ENCODE measurements around the gene ENC1.

The ENC1 gene

DNA sequence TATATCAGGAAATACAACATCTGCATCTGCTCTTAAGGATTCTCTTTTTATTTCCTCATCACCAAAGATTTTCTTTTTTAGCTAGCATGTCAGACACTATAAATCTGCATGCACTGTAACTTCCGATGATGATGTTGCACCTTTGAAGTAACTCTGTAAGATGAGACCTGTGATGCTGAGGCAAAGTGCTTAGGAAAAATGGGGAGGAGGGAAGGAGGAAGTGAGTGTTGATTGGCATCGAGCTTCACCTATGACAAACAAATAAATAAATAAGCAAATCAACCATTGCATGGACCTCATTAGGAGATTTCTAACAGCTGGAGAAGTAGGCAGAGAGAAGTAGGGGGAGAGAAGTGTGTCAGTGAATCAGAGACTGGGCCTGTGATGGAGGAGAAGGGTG is 52.6 kb downstream of the ENC1 start:
- no peak overlapping the region for H3K27ac ChIP-seq
- H3K4me2 ChIP-seq: no peak overlapping the region
- no peak overlapping the region for H2AFZ ChIP-seq (ENCODE audit: low read depth)
- H3K9ac ChIP-seq: no peak overlapping the region
- H3K4me3 ChIP-seq (IDR thresholded peaks at IDR 0.05; ENCODE audit: insufficient read depth, low read depth, low read length): no peak overlapping the region
- H3K27me3 ChIP-seq (ENCODE audit: insufficient read depth, low read depth): no peaks in the 10 kb centered on the region
- no peaks in the 10 kb centered on the region for H3K79me2 ChIP-seq (ENCODE audit: insufficient read depth, low read depth)
- H3K4me1 ChIP-seq (ENCODE audit: low read depth, poor library complexity, severe bottlenecking): no peaks in the 10 kb centered on the region
- H4K20me1 ChIP-seq (ENCODE audit: insufficient read depth): no peaks in the 10 kb centered on the region
- TF ChIP-seq, protein P1, sequence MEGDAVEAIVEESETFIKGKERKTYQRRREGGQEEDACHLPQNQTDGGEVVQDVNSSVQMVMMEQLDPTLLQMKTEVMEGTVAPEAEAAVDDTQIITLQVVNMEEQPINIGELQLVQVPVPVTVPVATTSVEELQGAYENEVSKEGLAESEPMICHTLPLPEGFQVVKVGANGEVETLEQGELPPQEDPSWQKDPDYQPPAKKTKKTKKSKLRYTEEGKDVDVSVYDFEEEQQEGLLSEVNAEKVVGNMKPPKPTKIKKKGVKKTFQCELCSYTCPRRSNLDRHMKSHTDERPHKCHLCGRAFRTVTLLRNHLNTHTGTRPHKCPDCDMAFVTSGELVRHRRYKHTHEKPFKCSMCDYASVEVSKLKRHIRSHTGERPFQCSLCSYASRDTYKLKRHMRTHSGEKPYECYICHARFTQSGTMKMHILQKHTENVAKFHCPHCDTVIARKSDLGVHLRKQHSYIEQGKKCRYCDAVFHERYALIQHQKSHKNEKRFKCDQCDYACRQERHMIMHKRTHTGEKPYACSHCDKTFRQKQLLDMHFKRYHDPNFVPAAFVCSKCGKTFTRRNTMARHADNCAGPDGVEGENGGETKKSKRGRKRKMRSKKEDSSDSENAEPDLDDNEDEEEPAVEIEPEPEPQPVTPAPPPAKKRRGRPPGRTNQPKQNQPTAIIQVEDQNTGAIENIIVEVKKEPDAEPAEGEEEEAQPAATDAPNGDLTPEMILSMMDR (conservative IDR thresholded peaks at IDR 0.05; ENCODE audit: low read depth, low read length): no peak
- H3K36me3 ChIP-seq (ENCODE audit: insufficient read depth): no peaks in the 10 kb centered on the region

DNA sequence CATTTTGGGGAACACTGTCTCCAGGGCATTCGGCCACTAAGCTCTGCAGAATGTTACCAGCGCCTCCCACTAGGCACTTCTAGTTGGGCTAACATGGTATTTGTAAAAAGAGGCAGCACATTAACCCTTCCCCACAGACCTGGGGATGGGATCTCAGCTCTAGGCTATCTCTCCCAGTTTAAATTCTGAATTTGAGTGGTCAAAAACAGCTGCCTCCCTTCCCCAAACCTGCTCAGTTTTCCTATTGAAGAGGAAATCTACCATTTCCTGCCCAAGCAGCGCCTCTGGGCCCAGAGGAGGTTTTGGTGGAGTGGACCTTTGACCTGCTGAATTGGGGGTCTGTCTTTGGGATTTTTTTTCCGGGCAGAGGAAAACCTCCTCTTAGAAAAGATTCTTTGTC is 53.2 kb downstream of the ENC1 start:
- H3K4me2 ChIP-seq: no peak overlapping the region
- no peak overlapping the region for H2AFZ ChIP-seq (ENCODE audit: low read depth)
- H3K36me3 ChIP-seq (ENCODE audit: insufficient read depth): no peaks in the 10 kb centered on the region
- no peaks in the 10 kb centered on the region for H4K20me1 ChIP-seq (ENCODE audit: insufficient read depth)
- no peaks in the 10 kb centered on the region for H3K79me2 ChIP-seq (ENCODE audit: insufficient read depth, low read depth)
- no peaks in the 10 kb centered on the region for H3K27me3 ChIP-seq (ENCODE audit: insufficient read depth, low read depth)
- H3K4me1 ChIP-seq (ENCODE audit: low read depth, poor library complexity, severe bottlenecking): no peaks in the 10 kb centered on the region
- no peak overlapping the region for H3K4me3 ChIP-seq (IDR thresholded peaks at IDR 0.05; ENCODE audit: insufficient read depth, low read depth, low read length)
- TF ChIP-seq, protein P1 (conservative IDR thresholded peaks at IDR 0.05; ENCODE audit: low read depth, low read length): no peak
- H3K9ac ChIP-seq: no peak overlapping the region
- no peak overlapping the region for H3K27ac ChIP-seq

DNA sequence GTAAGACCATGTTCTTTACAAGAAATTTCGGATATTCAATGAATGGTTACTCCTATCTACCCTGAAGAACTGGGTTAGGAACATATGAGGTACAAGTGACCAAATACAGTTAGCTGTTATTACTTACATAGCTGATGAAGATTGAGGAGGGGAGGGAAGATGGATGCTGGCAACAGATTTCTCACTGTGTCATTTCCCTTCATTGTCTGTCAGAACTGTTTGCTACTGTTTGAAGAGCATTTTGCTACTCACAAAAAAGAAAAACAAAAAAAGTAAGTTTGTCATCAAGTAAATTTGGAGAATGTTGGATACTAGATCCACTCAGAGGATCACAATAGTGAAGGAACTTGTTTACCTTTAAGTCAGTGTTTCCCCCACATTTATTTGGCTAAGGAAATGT is 53.7 kb downstream of the ENC1 start:
- no peaks in the 10 kb centered on the region for H3K27me3 ChIP-seq (ENCODE audit: insufficient read depth, low read depth)
- no peak overlapping the region for H3K4me2 ChIP-seq
- H4K20me1 ChIP-seq (ENCODE audit: insufficient read depth): no peaks in the 10 kb centered on the region
- TF ChIP-seq, protein P1 (conservative IDR thresholded peaks at IDR 0.05; ENCODE audit: low read depth, low read length): no peak
- H3K4me1 ChIP-seq (ENCODE audit: low read depth, poor library complexity, severe bottlenecking): no peaks in the 10 kb centered on the region
- H3K36me3 ChIP-seq (ENCODE audit: insufficient read depth): no peaks in the 10 kb centered on the region
- H3K4me3 ChIP-seq (IDR thresholded peaks at IDR 0.05; ENCODE audit: insufficient read depth, low read depth, low read length): no peak overlapping the region
- H3K27ac ChIP-seq: no peak overlapping the region
- no peaks in the 10 kb centered on the region for H3K79me2 ChIP-seq (ENCODE audit: insufficient read depth, low read depth)
- H2AFZ ChIP-seq (ENCODE audit: low read depth): no peak overlapping the region
- H3K9ac ChIP-seq: no peak overlapping the region

DNA sequence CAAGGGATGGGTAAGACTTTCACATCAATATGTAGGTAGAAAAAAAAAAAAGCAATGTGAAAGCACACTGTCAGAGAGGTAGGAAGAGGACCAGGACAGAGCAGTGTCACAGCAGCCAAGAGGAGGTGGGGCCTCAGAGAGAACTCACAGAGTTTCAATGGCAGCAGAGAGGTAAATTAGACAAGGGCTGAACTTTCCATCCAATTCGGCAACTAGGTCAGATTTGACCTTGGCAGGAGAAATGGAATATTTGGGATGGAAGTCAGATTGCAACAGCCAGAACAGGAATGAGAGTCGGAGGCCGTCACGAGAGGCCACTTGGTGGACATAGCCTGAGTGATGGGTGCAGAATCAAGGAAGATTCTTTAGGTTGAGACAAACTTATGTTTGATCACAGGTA is 57.7 kb downstream of the ENC1 start:
- no peak overlapping the region for H3K9ac ChIP-seq
- no peaks in the 10 kb centered on the region for H3K79me2 ChIP-seq (ENCODE audit: insufficient read depth, low read depth)
- H3K36me3 ChIP-seq (ENCODE audit: insufficient read depth): no peaks in the 10 kb centered on the region
- peaks cover 28% of the 10 kb centered on the region for H3K4me1 ChIP-seq (ENCODE audit: low read depth, poor library complexity, severe bottlenecking)
- H2AFZ ChIP-seq (ENCODE audit: low read depth): no peak overlapping the region
- no peaks in the 10 kb centered on the region for H4K20me1 ChIP-seq (ENCODE audit: insufficient read depth)
- no peak overlapping the region for H3K4me2 ChIP-seq
- TF ChIP-seq, protein P1 (conservative IDR thresholded peaks at IDR 0.05; ENCODE audit: low read depth, low read length): no peak
- no peak overlapping the region for H3K27ac ChIP-seq
- no peak overlapping the region for H3K4me3 ChIP-seq (IDR thresholded peaks at IDR 0.05; ENCODE audit: insufficient read depth, low read depth, low read length)
- no peaks in the 10 kb centered on the region for H3K27me3 ChIP-seq (ENCODE audit: insufficient read depth, low read depth)

DNA sequence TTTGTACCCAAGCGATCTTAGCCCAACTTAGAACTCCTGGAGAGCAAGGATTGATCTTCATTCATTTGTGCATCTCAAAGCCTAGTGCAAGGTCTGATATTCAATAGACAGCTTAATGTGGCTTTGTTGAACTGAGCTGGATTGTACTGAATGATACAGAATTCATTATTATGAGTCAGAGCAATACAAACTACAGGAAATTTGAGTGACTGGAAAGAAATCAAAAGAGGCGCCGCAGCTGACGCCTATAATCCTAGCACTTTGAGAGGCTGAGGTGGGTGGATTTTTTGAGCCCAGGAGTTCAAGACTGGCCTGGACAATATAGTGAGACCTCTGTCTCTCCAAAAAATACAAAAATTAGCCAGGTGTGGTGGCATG is 58.6 kb downstream of the ENC1 start:
- H3K4me1 ChIP-seq (ENCODE audit: low read depth, poor library complexity, severe bottlenecking): peaks cover 37% of the 10 kb centered on the region
- H3K4me2 ChIP-seq: no peak overlapping the region
- H3K9ac ChIP-seq: no peak overlapping the region
- H3K27ac ChIP-seq: no peak overlapping the region
- TF ChIP-seq, protein P1 (conservative IDR thresholded peaks at IDR 0.05; ENCODE audit: low read depth, low read length): no peak
- no peaks in the 10 kb centered on the region for H3K79me2 ChIP-seq (ENCODE audit: insufficient read depth, low read depth)
- no peaks in the 10 kb centered on the region for H3K27me3 ChIP-seq (ENCODE audit: insufficient read depth, low read depth)
- no peak overlapping the region for H3K4me3 ChIP-seq (IDR thresholded peaks at IDR 0.05; ENCODE audit: insufficient read depth, low read depth, low read length)
- H4K20me1 ChIP-seq (ENCODE audit: insufficient read depth): no peaks in the 10 kb centered on the region
- H3K36me3 ChIP-seq (ENCODE audit: insufficient read depth): no peaks in the 10 kb centered on the region
- no peak overlapping the region for H2AFZ ChIP-seq (ENCODE audit: low read depth)

Measured in KMS-11 (cell line).